Measurements from ENCODE around the gene TRPV3. TPM values are rescaled to one million over a fixed set of nuclear protein-coding genes. Genes with fewer than 3 reads are reported as not detected.

TRPV3 gene
- total RNA-seq, 1 experiment from 2014 or later: 0.35 TPM

- peak; percentile 50 for DNase-seq (ENCODE audit: low spot score)
- ChIA-PET CTCF (interaction anchor here (1.0 kb wide), 2 partner anchors 72 to 482 kb away, joined by 3 read pairs; no protein-coding TSS in a partner anchor), POLR2A (no interaction called here)
- Mint-ChIP-seq H3K9me3 (no peaks in the 10 kb centered on the region; the same call in 1 of the 2 replicates), H3K27ac (no peak overlapping the region), H3K27me3 (ENCODE audit: low read depth) (no peaks in the 10 kb centered on the region; the same call in 1 of the 2 replicates), H3K4me3 (no peak overlapping the region), H3K36me3 (no peaks in the 10 kb centered on the region), H3K4me1 (peaks cover 25% of the 10 kb centered on the region)
- peak; percentile 75 for ATAC-seq
- TF ChIP-seq TEAD1 (CRISPR knock-in tag; IDR thresholded peaks at IDR 0.05) (peak; percentile 83; the same call in 1 of the 2 replicates), FOXP1 (CRISPR knock-in tag; IDR thresholded peaks at IDR 0.05; ENCODE audit: borderline replicate concordance) (peak; percentile 35; the same call in 1 of the 2 replicates), ESRRA (CRISPR knock-in tag; IDR thresholded peaks at IDR 0.05; ENCODE audit: borderline replicate concordance) (no peak), MAX (CRISPR knock-in tag; IDR thresholded peaks at IDR 0.05) (peak; percentile 51; the same call in 1 of the 2 replicates)
Measured at GRCh38 chr17:3529817-3530741, 27.5 kb downstream of the TRPV3 start.

- Mint-ChIP-seq H3K27me3 (ENCODE audit: low read depth) (no peaks in the 10 kb centered on the region; the same call in 1 of the 2 replicates), H3K9me3 (no peaks in the 10 kb centered on the region; the same call in 1 of the 2 replicates), H3K4me3 (no peak overlapping the region), H3K36me3 (no peaks in the 10 kb centered on the region), H3K4me1 (peaks cover 23% of the 10 kb centered on the region), H3K27ac (no peak overlapping the region)
- no peak for TF ChIP-seq CBFB (CRISPR knock-in tag; IDR thresholded peaks at IDR 0.05; ENCODE audit: low read depth)
- TF ChIP-seq STAT6 (CRISPR knock-in tag; conservative IDR thresholded peaks at IDR 0.05; ENCODE audit: low read depth): no peak
- CTCF ChIA-PET: interaction anchor here (1.0 kb wide), 1 partner anchor 73 kb away, joined by 3 read pairs; no protein-coding TSS in a partner anchor
- POLR2A ChIA-PET: interaction anchor here (0.5 kb wide), 1 partner anchor 1329 kb away, joined by 3 read pairs; no protein-coding TSS in a partner anchor
- DNase-seq (ENCODE audit: low spot score) (no peak), ATAC-seq (peak; percentile 33)
Measured at GRCh38 chr17:3528880-3529511, 28.6 kb downstream of the TRPV3 start.

GRCh38 chr17:3528403-3528851 is 29.2 kb downstream of the TRPV3 start:
- CTCF ChIA-PET: no interaction called here
- no peak for TF ChIP-seq ZBTB43 (CRISPR knock-in tag; IDR thresholded peaks at IDR 0.05)
- TF ChIP-seq FOXP4 (CRISPR knock-in tag; IDR thresholded peaks at IDR 0.05): no peak
- no peak for TF ChIP-seq RELA (CRISPR knock-in tag; IDR thresholded peaks at IDR 0.05; ENCODE audit: borderline replicate concordance)
- no peak for TF ChIP-seq TEAD1 (CRISPR knock-in tag; IDR thresholded peaks at IDR 0.05)
- TF ChIP-seq ZNF425 (CRISPR knock-in tag; conservative IDR thresholded peaks at IDR 0.05): no peak
- no peak for TF ChIP-seq HMGA2 (CRISPR knock-in tag; IDR thresholded peaks at IDR 0.05)
- TF ChIP-seq TEAD4 (CRISPR knock-in tag; IDR thresholded peaks at IDR 0.05): no peak
- TF ChIP-seq ZNF423 (CRISPR knock-in tag; IDR thresholded peaks at IDR 0.05): no peak
- no peak for TF ChIP-seq ZNF532 (CRISPR knock-in tag; IDR thresholded peaks at IDR 0.05; ENCODE audit: borderline replicate concordance)
- H3K27ac Mint-ChIP-seq: no peak overlapping the region
- no peaks in the 10 kb centered on the region; the same call in 1 of the 2 replicates for H3K27me3 Mint-ChIP-seq (ENCODE audit: low read depth)
- DNase-seq (ENCODE audit: low spot score) (no peak), ATAC-seq (no peak)
- POLR2A ChIA-PET: interaction anchor here (0.5 kb wide), 1 partner anchor 1329 kb away, joined by 3 read pairs; no protein-coding TSS in a partner anchor
- no peaks in the 10 kb centered on the region; the same call in 1 of the 2 replicates for H3K9me3 Mint-ChIP-seq
- no peaks in the 10 kb centered on the region for H3K36me3 Mint-ChIP-seq
- H3K4me3 Mint-ChIP-seq: no peak overlapping the region
- peaks cover 23% of the 10 kb centered on the region for H3K4me1 Mint-ChIP-seq
